ENCODE measurements around the gene RAB30. TPM values are rescaled to one million over a fixed set of nuclear protein-coding genes. Genes with fewer than 3 reads are reported as not detected.
A peak's percentile ranks its signal among the peaks of the same experiment; 100 is the strongest.

The RAB30 gene
- total RNA-seq, 4 donors from 2014 or later: 14.1 to 38.1 (median 24.4) TPM

- no peak overlapping the region for H3K27ac ChIP-seq
Observed at GRCh38 chr11:83079820-83080219, 8.1 kb upstream of the RAB30 start.

GRCh38 chr11:83078269-83078668 is 6.6 kb upstream of the RAB30 start:
- H3K4me1 ChIP-seq: peaks cover 18% of the 10 kb centered on the region
- WGBS: 87% methylated on average over 1 of the region's 1 CpG

More at GRCh38 chr11:83079820-83080219, 8.1 kb upstream of the RAB30 start:
- H3K4me3 ChIP-seq: no peak overlapping the region
- H3K9me3 ChIP-seq: no peaks in the 10 kb centered on the region
- no peaks in the 10 kb centered on the region for H3K27me3 ChIP-seq
- DNase-seq (ENCODE audit: low spot score in 2 of 2): no peak
- H3K4me1 ChIP-seq: peaks cover 15% of the 10 kb centered on the region
- WGBS: 72% methylated on average over 5 of the region's 5 CpGs
- no peaks in the 10 kb centered on the region for H3K36me3 ChIP-seq
- no peak for TF ChIP-seq POLR2AphosphoS5 (IDR thresholded peaks at IDR 0.05)

GRCh38 chr11:83073884-83074283 is 2.2 kb upstream of the RAB30 start:
- no peak for DNase-seq (ENCODE audit: low spot score in 2 of 2)
- H3K4me3 ChIP-seq: no peak overlapping the region

More at GRCh38 chr11:83078269-83078668, 6.6 kb upstream of the RAB30 start:
- no peak for DNase-seq (ENCODE audit: low spot score in 2 of 2)
- no peak for TF ChIP-seq POLR2A (IDR thresholded peaks at IDR 0.05)
- TF ChIP-seq EP300 (IDR thresholded peaks at IDR 0.05): no peak
- TF ChIP-seq CTCF (IDR thresholded peaks at IDR 0.05): no peak
- TF ChIP-seq POLR2AphosphoS5 (IDR thresholded peaks at IDR 0.05): no peak
- Histone ChIP-seq H3K4me3 (no peak overlapping the region), H3K27me3 (no peaks in the 10 kb centered on the region), H3K27ac (no peak overlapping the region), H3K36me3 (no peaks in the 10 kb centered on the region), H3K9me3 (no peaks in the 10 kb centered on the region)

GRCh38 chr11:83073258-83073657 is 1.6 kb upstream of the RAB30 start:
- Histone ChIP-seq H3K4me3 (peak overlapping the region; percentile 81), H3K27ac (peak overlapping the region; percentile 93), H3K9me3 (no peaks in the 10 kb centered on the region), H3K36me3 (no peaks in the 10 kb centered on the region), H3K27me3 (no peaks in the 10 kb centered on the region), H3K4me1 (peaks cover 43% of the 10 kb centered on the region)
- TF ChIP-seq EP300 (IDR thresholded peaks at IDR 0.05) (no peak), CTCF (IDR thresholded peaks at IDR 0.05) (no peak), POLR2A (IDR thresholded peaks at IDR 0.05) (no peak), POLR2AphosphoS5 (IDR thresholded peaks at IDR 0.05) (no peak)
- 70% methylated on average over 1 of the region's 1 CpG for WGBS
- no peak for DNase-seq (ENCODE audit: low spot score in 2 of 2)

More at GRCh38 chr11:83073884-83074283, 2.2 kb upstream of the RAB30 start:
- H3K27ac ChIP-seq: no peak overlapping the region
- peaks cover 38% of the 10 kb centered on the region for H3K4me1 ChIP-seq
- no peaks in the 10 kb centered on the region for H3K27me3 ChIP-seq
- no peaks in the 10 kb centered on the region for H3K36me3 ChIP-seq
- TF ChIP-seq POLR2AphosphoS5 (IDR thresholded peaks at IDR 0.05) (no peak), CTCF (IDR thresholded peaks at IDR 0.05) (no peak), EP300 (IDR thresholded peaks at IDR 0.05) (no peak), POLR2A (IDR thresholded peaks at IDR 0.05) (no peak)
- no peaks in the 10 kb centered on the region for H3K9me3 ChIP-seq

- Histone ChIP-seq H3K4me3 (peak overlapping the region; percentile 81), H3K27me3 (no peaks in the 10 kb centered on the region), H3K9me3 (no peaks in the 10 kb centered on the region), H3K27ac (peak overlapping the region; percentile 93), H3K4me1 (peaks cover 43% of the 10 kb centered on the region), H3K36me3 (no peaks in the 10 kb centered on the region)
- no peak for DNase-seq (ENCODE audit: low spot score in 2 of 2)
- TF ChIP-seq EP300 (IDR thresholded peaks at IDR 0.05) (no peak), POLR2AphosphoS5 (IDR thresholded peaks at IDR 0.05) (no peak), CTCF (IDR thresholded peaks at IDR 0.05) (no peak), POLR2A (IDR thresholded peaks at IDR 0.05) (no peak)
- 9% methylated on average over 31 of the region's 31 CpGs for WGBS
Observed at GRCh38 chr11:83072350-83073242, 899 bp upstream of the RAB30 start.

Measured in suprapubic skin (tissue), 4 donors.